ENCODE results near the gene PSMB10. TPM values are rescaled to one million over a fixed set of nuclear protein-coding genes. Genes with fewer than 3 reads are reported as not detected.
"Not testable (repeated sequence)": the region's sequence is repeated elsewhere in the genome, so short reads cannot be mapped to it uniquely, and the experiment has no call there.

Gene PSMB10
- total RNA-seq, 1 experiment from 2014 or later, result 26.9 TPM

DNA sequence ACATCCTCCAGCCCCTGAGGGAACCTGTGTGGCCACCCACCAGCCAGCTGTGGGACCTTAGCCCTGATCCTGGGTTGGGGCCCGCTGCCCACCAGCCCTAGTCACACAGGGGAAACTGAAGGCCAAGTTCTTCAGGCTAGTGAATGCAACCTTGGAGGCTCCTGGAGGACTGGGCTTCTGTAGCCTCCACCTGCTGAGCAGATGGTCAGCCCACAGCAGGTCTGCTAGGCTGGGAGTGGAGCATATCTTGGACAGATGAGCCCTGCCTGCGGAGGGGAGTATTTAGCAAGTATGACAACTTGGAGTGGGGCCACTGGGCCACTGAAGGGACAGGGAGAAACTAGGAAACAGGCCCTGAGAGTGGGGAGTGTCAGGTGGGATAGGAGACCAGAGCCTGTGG, 39.6 kb upstream of the PSMB10 start:
- ChIA-PET POLR2A (interaction anchor here (0.6 kb wide), 1 partner anchor 65 kb away, joined by 3 read pairs; no protein-coding TSS in a partner anchor), CTCF (no interaction called here)
- no peak for DNase-seq
- Histone ChIP-seq H3K9me3 (no peaks in the 10 kb centered on the region), H3K36me3 (ENCODE audit: control insufficient read depth, insufficient read depth, low read length) (no peaks in the 10 kb centered on the region), H3K4me1 (no peaks in the 10 kb centered on the region), H3K4me3 (ENCODE audit: low read depth, low read length) (no peak overlapping the region), H3K27me3 (replicated peaks; ENCODE audit: control insufficient read depth, insufficient read depth, low read length) (no peaks in the 10 kb centered on the region)
- Mint-ChIP-seq H3K4me1 (ENCODE audit: low read depth, unreplicated experiment) (no peaks in the 10 kb centered on the region), H3K27me3 (ENCODE audit: insufficient read depth, unreplicated experiment) (no peaks in the 10 kb centered on the region), H3K9me3 (ENCODE audit: unreplicated experiment) (no peaks in the 10 kb centered on the region), H3K27ac (ENCODE audit: unreplicated experiment) (no peak overlapping the region), H3K4me3 (ENCODE audit: unreplicated experiment) (no peak overlapping the region), H3K36me3 (ENCODE audit: insufficient read depth, unreplicated experiment) (no peaks in the 10 kb centered on the region)
- TF ChIP-seq, protein P1, sequence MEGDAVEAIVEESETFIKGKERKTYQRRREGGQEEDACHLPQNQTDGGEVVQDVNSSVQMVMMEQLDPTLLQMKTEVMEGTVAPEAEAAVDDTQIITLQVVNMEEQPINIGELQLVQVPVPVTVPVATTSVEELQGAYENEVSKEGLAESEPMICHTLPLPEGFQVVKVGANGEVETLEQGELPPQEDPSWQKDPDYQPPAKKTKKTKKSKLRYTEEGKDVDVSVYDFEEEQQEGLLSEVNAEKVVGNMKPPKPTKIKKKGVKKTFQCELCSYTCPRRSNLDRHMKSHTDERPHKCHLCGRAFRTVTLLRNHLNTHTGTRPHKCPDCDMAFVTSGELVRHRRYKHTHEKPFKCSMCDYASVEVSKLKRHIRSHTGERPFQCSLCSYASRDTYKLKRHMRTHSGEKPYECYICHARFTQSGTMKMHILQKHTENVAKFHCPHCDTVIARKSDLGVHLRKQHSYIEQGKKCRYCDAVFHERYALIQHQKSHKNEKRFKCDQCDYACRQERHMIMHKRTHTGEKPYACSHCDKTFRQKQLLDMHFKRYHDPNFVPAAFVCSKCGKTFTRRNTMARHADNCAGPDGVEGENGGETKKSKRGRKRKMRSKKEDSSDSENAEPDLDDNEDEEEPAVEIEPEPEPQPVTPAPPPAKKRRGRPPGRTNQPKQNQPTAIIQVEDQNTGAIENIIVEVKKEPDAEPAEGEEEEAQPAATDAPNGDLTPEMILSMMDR (IDR thresholded peaks at IDR 0.05; ENCODE audit: insufficient read depth in 1 of 2, low read depth in 1 of 2, low read length in 1 of 2, severe bottlenecking in 1 of 2, unreplicated experiment in 1 of 2), result no peak
- intact Hi-C loops (cut with micrococcal nuclease; ENCODE audit: unreplicated experiment), result no loop called here
- BruUV-seq (replicated peaks), result no TSS peak

DNA sequence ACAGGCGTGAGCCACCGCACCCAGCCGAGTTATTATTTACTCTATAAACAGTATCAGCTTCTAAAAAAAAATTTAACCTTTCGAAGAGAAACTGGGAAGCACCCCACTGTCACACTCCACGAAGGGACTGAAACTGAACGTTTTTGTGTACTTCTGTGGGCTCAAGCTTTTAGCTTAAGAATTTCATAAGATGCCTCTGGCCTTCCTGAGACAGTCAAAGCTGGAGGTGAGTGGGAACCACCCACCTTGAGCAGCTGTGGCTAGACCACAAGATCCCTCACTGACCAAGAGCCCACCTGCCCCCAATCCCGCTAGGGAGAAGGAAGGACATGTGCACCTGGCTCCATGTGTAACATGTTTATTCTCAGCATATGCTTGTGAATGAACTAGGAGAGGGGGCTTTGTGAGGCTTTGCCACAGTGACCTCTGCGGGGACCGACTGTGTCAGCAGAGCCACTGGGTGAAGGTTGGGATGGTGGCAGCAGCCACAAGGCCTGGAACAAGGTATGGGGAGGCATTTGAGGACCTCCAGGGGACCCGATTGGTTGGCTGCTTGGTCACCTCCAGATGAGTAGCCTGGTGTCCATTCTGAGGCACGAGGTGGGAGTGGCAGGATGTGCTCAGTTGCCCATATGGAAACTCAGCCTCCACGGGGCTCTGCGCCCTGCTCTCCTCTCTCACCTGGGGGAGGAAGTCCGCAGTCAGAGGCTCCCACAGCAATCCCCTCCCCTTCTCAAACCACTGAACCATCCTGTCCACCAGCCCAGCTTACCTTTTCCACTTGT, 38.9 kb upstream of the PSMB10 start:
- H3K27me3 ChIP-seq (replicated peaks; ENCODE audit: control insufficient read depth, insufficient read depth, low read length), result no peaks in the 10 kb centered on the region
- Mint-ChIP-seq H3K9me3 (ENCODE audit: unreplicated experiment) (no peaks in the 10 kb centered on the region), H3K4me3 (ENCODE audit: unreplicated experiment) (no peak overlapping the region), H3K4me1 (ENCODE audit: low read depth, unreplicated experiment) (no peaks in the 10 kb centered on the region), H3K36me3 (ENCODE audit: insufficient read depth, unreplicated experiment) (no peaks in the 10 kb centered on the region), H3K27ac (ENCODE audit: unreplicated experiment) (no peak overlapping the region), H3K27me3 (ENCODE audit: insufficient read depth, unreplicated experiment) (no peaks in the 10 kb centered on the region)
- BruUV-seq (replicated peaks), result no TSS peak
- H3K4me3 ChIP-seq (ENCODE audit: low read depth, low read length), result no peak overlapping the region
- no peaks in the 10 kb centered on the region for H3K9me3 ChIP-seq
- ChIA-PET CTCF (no interaction called here), POLR2A (no interaction called here)
- H3K36me3 ChIP-seq (ENCODE audit: control insufficient read depth, insufficient read depth, low read length), result no peaks in the 10 kb centered on the region
- intact Hi-C loops (cut with micrococcal nuclease; ENCODE audit: unreplicated experiment), result no loop called here
- no peaks in the 10 kb centered on the region for H3K4me1 ChIP-seq
- TF ChIP-seq, protein P1 (IDR thresholded peaks at IDR 0.05; ENCODE audit: insufficient read depth in 1 of 2, low read depth in 1 of 2, low read length in 1 of 2, severe bottlenecking in 1 of 2, unreplicated experiment in 1 of 2), result no peak
- no peak for DNase-seq

DNA sequence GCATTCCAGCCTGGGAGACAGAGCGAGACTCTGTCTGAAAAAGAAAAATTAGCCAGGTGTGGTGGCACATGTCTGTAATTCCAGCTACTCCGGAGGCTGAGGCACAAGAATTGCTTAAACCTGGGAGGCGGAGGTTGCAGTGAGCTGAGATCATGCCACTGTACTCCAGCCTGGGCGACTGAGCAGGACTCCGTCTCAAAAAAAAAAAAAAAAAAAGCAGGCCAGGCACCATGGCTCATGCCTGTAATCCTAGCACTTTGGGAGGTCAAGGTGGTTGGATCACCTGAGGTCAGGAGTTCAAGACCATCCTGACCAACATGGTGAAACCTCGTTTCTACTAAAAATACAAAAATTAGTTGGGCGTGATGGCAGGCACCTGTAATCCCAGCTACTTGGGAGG, 35.6 kb upstream of the PSMB10 start:
- H3K27ac Mint-ChIP-seq (ENCODE audit: unreplicated experiment); POLR2A ChIA-PET; H3K36me3 ChIP-seq (ENCODE audit: control insufficient read depth, insufficient read depth, low read length); H3K4me3 Mint-ChIP-seq (ENCODE audit: unreplicated experiment); H3K27me3 Mint-ChIP-seq (ENCODE audit: insufficient read depth, unreplicated experiment); DNase-seq; H3K9me3 Mint-ChIP-seq (ENCODE audit: unreplicated experiment); intact Hi-C loops (cut with micrococcal nuclease; ENCODE audit: unreplicated experiment); H3K9me3 ChIP-seq; H3K4me1 ChIP-seq; BruUV-seq (replicated peaks); H3K27me3 ChIP-seq (replicated peaks; ENCODE audit: control insufficient read depth, insufficient read depth, low read length); H3K4me3 ChIP-seq (ENCODE audit: low read depth, low read length): not testable (repeated sequence)
- CTCF ChIA-PET, result interaction anchor here (0.7 kb wide), 1 partner anchor 258 kb away, joined by 3 read pairs; no protein-coding TSS in a partner anchor
- H3K36me3 Mint-ChIP-seq (ENCODE audit: insufficient read depth, unreplicated experiment), result peaks cover 12% of the 10 kb centered on the region
- H3K4me1 Mint-ChIP-seq (ENCODE audit: low read depth, unreplicated experiment), result peaks cover 11% of the 10 kb centered on the region

Data from Caco-2 (cell line).